Fibroblast of upper back skin (primary cell): ENCODE measurements around the gene CD86.
"Not testable (repeated sequence)": the region's sequence is repeated elsewhere in the genome, so short reads cannot be mapped to it uniquely, and the experiment has no call there.

ENCODE experiments used
- DNase-seq: peaks from one replicate; pipeline ENCODE4 v3.0.0-alpha.2; 2013

CD86 gene

DNA sequence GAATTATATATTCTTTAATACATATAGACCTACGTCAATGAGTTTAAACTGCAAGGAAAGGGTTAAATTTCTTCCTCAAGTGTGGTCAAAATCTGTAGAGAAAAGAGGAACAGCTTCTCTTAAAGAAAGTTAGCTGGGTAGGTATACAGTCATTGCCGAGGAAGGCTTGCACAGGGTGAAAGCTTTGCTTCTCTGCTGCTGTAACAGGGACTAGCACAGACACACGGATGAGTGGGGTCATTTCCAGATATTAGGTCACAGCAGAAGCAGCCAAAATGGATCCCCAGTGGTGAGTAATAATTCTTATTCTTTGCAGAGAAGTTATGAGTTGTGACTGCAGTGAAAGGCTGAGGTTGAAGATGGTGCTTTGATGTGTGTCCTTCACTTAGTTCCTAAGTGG lies at the start of gene CD86:
CD86 (plus strand) TSS at position 148 of the 400 bp plus-strand sequence; CDS start at position 276, 128 bp downstream.
- no peak for DNase-seq

GRCh38 chr3:122006267-122006666 lies 48.9 kb upstream of the CD86 start:
- DNase-seq, result no peak

GRCh38 chr3:122008166-122008565 lies 47.0 kb upstream of the CD86 start:
- no peak for DNase-seq

GRCh38 chr3:122010506-122010905 lies 44.7 kb upstream of the CD86 start:
- no peak for DNase-seq

DNA sequence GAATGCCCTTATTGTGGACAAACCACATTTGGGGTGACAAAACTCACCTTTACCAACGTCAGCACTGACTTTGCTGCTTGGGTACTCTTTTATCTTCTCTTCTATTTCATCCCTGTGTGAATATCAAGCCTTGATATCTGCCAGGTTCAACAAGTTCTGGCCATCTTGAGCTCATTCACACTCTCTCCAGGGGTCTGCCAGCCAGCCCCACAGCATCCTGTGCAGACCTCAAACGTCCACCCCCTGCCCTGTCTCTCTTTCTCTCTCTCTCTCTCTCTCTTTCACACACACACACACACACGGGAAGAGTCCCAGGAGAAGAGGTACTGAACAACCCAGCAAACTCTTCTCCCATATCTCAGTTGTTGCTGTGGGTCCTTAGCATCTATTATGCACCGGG lies 43.8 kb upstream of the CD86 start:
- DNase-seq, result no peak

DNA sequence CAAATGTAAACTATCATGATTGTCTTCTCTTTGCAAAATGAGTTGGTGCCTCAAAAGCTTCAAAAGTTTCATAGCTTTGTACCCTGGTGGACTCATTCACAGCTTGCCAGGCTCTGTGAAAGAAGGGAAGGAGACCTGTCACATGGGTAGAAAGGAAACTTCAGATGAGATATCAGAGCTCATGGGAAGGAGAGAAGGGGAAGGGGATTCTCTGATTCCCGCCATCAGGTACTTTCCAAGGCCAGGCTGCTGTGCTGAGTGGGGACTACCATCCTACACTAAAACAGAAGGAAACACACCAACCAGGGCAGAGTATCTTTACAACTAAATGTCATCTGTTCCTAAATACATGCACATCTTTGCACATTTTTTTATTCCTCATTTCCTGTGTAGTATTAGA lies 42.3 kb upstream of the CD86 start:
- no peak for DNase-seq

GRCh38 chr3:122013448-122013925 lies 41.7 kb upstream of the CD86 start:
- no peak for DNase-seq

DNA sequence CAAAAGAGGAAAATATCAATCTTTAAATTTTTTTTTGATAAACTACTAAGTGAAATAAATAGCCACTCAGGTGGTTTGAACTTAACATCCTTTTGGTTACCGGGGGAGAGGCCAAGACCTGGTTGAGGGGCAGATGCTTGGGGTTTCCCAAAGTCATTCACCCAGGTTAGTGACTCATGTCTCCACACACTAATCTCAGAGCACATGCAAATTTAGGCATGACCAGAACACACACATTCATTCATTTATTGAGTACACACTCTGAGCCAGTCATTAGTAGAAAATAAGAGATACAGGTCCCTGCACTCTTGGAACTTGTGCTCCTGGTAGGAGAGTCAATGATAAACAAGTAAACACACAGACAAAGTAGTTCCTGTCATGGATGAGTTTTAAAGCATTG lies 40.4 kb upstream of the CD86 start:
- DNase-seq, result no peak

DNA sequence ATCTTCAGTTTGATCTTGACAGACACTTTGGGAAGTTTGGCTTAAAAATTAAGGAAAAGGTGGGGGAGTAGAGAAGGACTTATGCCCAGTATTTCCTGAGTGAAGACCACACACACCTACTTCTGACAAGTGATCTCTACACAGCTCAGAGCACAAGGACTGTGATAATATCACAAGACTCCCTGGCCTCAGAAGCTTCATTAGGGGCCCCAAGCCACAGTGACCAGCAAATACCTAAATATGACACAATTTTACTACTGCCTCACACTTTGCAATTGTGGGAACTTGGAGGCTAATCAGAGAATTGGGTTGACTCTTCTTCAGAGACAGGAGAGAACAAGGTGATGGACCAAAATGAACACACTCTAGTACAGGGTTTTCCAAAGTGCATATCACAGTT lies 35.7 kb upstream of the CD86 start:
- no peak for DNase-seq

GRCh38 chr3:122021037-122021436 lies 34.1 kb upstream of the CD86 start:
- no peak for DNase-seq

DNA sequence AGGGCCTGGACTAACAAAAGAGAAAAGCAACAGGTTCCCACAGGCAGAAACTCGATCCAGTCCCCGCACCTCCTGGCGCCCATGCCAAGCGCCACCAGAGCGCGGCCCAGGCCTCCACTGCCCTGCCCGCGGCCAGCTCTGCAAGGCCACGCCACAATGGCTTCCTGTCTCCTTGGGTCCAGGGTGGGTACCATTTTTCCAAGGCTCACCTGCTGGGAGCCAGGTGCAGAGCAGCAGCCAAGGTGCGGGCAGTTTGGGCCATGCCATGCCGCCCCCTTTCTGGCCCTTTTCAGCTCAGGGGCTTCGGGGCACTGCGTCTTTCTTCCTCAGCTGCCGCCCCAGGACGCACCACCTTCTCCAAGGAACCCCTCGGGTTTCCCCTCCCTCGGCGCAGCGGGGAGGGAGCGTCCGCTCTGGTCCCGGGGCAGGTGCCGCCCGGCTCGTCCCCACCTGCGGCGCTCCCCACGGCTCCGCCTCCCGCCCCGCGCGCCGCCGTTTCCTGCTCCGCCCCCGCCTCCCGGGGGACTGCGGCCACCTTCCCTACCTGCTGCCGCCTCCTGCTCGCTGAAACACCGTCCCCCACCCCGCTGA lies 33.3 kb upstream of the CD86 start, which contains the start of gene ILDR1:
ILDR1 (minus strand) TSS at position 437 of the 591 bp plus-strand sequence; CDS start at position 267, 170 bp downstream.
- DNase-seq, result no peak

- no peak for DNase-seq
Observed at GRCh38 chr3:122023335-122023910, 31.7 kb upstream of the CD86 start.

DNA sequence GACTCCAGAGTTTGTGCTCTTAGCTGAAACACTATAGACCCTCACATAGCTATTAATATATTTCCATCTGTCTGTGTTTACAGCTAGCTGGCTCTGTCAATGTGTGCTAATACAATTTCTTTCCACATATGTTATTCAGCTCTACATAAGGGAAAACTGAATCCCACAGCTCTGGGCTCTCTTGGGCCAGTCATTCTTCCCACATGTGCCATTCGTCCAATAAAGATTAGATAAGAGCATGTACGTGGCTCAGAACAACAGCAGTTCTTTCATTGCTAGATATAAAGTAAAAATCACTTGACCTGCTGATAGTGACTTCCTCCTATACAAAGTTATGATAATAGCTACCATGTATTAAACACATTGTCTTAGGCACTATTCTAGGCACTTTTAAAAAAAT lies 30.4 kb upstream of the CD86 start:
- DNase-seq, result no peak

GRCh38 chr3:122025296-122025695 lies 29.9 kb upstream of the CD86 start:
- DNase-seq, result no peak

- no peak for DNase-seq
Observed at GRCh38 chr3:122030381-122031122, 24.6 kb upstream of the CD86 start.

DNA sequence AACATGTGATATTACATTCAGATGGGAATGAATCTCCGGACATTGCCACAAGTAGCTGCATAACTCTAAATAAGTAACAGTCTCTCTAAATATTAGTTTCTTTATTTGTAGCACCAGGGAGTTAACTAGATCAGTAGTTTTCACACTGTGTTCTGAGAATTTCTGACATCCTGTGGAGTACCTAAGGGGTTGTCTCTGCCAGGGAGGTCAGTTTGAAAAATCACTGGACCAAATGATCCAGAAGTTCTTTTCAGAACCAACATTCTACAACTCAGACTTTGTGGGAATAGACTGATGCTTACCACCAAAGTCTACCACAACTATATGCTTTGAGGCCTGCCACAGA lies 24.1 kb upstream of the CD86 start:
- no peak for DNase-seq

DNA sequence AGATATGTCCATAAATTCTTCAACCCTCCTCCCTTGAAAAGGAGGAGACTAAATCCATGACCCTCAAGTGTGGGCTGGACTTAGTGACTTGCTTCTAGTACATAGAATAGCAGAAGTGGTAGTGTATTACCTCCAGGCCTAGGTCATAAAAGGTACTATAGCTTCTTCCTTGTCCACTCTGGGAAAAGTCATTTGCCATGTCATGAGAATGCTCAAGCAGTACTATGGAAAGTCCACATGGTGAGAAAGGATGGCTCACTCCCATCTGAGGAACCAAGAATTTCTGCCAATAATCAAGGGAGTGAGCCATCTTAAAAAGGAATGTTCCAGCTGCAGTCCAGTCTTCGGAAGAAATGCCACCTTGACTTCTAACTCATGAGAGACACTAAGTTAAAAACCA lies 22.6 kb upstream of the CD86 start:
- DNase-seq, result no peak

DNA sequence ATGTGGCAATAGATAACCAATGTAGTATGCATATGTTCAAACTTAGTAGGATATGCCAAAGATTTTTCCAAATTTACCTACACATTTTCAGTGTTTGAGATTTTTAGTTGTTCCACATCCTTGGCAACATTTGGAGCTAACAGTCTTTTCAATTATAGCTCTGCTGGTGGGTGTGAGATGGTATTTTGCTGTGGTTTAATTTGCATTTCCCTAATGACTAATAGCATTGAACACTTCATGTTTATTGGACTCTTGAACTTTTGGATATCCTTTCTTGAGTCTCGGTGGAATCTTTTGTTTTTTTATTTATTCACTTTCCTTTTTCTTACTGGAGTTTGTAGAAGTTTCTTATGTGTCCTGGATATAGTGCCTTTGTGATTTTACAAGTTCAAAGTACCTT lies 22.1 kb upstream of the CD86 start:
- DNase-seq, result no peak

GRCh38 chr3:122047296-122047695 lies 7.9 kb upstream of the CD86 start:
- DNase-seq, result not testable (repeated sequence)

DNA sequence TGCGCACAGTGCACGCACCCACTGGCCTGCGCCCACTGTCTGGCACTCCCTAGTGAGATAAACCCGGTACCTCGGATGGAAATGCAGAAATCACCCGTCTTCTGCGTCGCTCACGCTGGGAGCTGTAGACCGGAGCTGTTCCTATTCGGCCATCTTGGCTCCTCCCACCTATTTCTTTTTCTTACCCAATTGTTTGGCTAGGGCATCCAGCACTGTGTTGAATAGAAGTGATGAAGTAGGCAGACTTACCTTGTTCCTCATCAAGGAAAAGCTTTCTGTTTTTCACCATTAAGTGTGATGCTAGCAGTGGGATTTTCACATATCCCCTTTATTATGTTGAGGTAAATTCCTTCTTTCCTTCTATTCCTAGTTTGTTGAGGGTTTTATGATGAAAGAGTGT lies 7.4 kb upstream of the CD86 start:
- DNase-seq, result not testable (repeated sequence)

GRCh38 chr3:122052968-122053367 lies 2.2 kb upstream of the CD86 start:
- DNase-seq, result no peak

DNA sequence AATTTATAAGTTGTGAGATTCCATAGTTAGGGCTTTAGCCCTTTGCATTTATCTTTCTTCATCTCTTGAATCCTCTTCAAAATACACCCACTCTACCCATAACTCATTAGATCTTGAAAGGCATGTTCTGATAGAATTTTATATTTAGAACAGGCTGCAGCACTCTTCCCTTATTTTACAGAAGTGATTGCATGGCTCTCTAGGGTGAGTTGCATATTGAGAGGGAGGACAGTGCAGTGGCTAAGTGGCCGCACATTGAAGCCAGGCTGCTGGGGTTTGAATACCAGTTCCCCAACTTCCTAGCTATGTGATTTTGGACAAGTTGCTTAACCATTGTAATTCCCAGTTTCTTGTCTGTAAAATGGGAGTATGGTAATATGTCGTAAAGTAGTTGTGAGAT lies 2.5 kb downstream of the CD86 start:
- DNase-seq, result no peak

- no peak for DNase-seq
Observed at GRCh38 chr3:122058294-122058693, 3.1 kb downstream of the CD86 start.

GRCh38 chr3:122060040-122060698 lies 5.0 kb downstream of the CD86 start:
- DNase-seq, result no peak
